Measurements from ENCODE around the gene ZBTB9.

The ZBTB9 gene

GRCh38 chr6:33433001-33433543 lies 21.3 kb upstream of the ZBTB9 start:
- no peak for DNase-seq

DNA sequence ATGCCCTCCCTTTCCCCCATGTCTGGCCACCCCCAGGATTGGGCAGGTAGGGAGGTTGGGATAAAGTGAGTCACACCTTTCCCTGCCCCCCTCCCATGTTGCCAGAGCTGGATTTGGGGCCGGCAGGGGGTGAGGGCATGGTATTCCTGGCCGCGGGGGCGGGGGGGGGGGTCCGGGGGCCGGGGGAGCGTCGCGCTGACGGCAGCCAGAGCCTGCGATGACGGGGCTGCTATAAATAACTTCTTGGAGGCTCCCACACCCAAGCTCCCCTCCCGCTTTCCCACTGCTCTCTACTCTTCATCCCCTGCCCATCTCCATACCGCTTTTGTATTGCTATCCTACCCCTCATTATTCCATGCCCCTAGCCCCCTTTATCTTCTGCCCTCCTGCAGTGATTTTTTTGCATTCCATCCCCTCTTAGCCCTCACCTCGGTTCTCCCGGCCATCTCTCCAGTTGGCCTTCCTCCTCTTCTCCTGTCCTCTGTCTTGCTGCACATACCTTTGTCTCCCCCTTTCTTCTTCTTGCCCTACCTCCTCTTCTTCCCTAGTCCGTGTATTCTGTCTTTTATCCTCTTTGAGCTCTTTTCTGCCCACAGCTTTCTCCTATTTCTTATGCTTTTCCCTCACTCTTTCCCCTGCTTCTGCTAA lies 20.7 kb upstream of the ZBTB9 start:
- DNase-seq: no peak

DNA sequence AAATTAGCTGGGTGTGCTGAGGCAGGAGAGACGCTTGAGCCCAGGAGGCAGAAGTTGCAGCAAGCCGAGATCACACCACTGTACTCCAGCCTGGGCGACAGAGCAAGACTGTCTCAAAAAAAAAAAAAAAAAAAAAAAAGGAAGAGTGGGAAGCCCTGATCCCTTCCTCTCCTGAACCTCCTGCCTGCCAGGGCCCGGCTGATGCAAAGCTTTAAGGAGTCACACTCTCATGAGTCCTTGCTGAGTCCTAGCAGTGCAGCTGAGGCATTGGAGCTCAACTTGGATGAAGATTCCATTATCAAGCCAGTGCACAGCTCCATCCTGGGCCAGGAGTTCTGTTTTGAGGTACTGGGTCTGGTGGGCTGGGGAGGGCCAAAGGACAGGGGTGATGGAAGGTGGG lies 19.4 kb upstream of the ZBTB9 start:
- DNase-seq: no peak

DNA sequence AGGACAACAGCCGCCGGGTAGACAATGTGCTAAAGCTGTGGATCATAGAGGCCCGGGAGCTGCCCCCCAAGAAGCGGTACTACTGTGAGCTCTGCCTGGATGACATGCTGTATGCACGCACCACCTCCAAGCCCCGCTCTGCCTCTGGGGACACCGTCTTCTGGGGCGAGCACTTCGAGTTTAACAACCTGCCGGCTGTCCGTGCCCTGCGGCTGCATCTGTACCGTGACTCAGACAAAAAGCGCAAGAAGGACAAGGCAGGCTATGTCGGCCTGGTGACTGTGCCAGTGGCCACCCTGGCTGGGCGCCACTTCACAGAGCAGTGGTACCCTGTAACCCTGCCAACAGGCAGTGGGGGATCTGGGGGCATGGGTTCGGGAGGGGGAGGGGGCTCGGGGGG lies 16.7 kb upstream of the ZBTB9 start:
- no peak for DNase-seq

DNA sequence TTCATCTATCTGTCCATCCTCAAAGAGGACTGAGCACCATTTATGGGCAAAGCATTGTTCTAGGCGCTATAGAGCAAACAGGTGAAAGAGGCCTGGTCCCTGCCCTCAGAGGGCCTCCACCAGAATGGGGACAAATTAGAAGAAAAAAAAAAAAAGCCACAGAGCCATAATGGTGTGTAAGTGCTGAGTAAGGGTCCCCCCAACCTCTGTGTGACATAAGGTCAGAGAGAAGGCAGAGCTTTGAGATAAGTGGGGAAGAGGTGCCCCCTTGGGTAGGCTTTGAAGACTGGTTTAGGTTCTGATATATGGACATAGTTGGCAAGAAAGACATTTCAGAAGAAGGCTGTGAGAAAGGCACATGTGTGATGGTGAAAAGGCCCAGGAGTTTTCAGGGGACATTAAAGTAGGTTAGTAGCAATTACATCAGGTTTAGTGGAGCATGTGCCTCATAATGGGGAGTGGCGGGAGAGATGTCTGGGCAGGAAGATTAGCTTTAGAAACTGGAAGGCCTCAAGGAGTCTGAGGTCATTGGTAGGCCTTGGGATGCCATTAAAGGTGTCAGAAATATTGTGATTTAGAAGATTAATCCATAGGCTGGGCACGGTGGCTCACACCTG lies 15.3 kb upstream of the ZBTB9 start:
- DNase-seq: no peak

GRCh38 chr6:33439956-33440648 lies 14.3 kb upstream of the ZBTB9 start:
- DNase-seq: no peak

DNA sequence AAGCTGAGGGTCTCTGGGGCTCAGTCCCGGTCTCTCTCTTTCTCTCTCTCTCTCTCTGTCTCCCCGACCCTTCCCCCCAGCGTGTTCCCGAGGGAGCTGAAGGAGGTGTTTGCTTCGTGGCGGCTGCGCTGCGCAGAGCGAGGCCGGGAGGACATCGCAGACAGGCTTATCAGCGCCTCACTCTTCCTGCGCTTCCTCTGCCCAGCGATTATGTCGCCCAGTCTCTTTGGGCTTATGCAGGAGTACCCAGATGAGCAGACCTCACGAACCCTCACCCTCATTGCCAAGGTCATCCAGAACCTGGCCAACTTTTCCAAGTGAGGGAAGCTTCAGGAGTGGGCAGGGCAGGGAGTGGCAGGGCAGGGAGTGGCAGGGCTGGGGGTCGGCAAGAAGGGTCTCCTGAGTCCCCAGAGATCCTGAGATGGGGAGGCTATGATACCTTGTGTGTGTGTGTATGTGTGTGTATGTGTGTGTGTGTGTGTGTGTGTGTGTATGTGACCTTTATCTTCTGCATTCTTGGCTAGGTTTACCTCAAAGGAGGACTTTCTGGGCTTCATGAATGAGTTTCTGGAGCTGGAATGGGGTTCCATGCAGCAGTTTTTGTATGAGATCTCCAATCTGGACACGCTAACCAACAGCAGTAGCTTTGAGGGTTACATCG lies 13.6 kb upstream of the ZBTB9 start:
- DNase-seq: no peak

DNA sequence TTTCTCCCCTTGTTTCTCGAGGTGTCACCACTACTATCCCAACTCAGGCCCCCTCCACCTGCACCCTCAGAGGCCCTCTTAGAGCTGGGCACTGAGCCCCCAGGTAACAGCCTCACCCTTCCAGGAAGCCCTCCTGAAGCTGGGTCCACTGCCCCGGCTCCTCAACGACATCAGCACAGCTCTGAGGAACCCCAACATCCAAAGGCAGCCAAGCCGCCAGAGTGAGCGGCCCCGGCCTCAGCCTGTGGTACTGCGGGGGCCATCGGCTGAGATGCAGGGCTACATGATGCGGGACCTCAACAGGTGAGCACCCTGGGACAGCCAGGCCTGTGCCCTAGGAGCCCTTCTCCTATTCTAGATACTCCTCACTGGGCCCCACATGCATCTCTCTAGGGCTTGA lies 12.9 kb upstream of the ZBTB9 start:
- no peak for DNase-seq

DNA sequence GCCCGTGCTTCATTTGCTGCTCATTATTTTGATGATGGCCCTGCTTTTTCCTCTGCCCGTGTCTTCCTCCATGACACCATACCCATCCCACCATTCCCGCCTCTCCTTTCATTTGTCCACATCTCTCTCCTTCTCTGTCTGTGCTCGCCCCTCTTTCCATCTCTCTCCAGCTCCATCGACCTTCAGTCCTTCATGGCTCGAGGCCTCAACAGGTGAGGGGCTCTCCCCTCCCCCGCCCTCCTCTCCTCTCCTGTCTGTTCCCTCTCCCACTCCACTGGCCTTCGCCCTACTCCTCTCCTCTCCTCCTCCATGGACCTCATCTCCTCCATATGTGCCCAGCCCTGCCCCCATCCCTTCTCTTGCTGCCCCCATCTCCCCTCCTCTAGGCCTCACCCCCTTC lies 12.1 kb upstream of the ZBTB9 start:
- DNase-seq: no peak

DNA sequence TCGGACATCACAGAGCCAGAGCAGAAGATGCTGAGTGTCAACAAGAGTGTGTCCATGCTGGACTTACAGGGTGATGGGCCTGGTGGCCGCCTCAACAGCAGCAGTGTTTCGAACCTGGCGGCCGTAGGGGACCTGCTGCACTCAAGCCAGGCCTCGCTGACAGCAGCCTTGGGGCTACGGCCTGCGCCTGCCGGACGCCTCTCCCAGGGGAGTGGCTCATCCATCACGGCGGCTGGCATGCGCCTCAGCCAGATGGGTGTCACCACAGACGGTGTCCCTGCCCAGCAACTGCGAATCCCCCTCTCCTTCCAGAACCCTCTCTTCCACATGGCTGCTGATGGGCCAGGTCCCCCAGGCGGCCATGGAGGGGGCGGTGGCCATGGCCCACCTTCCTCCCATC lies 11.4 kb upstream of the ZBTB9 start:
- no peak for DNase-seq

DNA sequence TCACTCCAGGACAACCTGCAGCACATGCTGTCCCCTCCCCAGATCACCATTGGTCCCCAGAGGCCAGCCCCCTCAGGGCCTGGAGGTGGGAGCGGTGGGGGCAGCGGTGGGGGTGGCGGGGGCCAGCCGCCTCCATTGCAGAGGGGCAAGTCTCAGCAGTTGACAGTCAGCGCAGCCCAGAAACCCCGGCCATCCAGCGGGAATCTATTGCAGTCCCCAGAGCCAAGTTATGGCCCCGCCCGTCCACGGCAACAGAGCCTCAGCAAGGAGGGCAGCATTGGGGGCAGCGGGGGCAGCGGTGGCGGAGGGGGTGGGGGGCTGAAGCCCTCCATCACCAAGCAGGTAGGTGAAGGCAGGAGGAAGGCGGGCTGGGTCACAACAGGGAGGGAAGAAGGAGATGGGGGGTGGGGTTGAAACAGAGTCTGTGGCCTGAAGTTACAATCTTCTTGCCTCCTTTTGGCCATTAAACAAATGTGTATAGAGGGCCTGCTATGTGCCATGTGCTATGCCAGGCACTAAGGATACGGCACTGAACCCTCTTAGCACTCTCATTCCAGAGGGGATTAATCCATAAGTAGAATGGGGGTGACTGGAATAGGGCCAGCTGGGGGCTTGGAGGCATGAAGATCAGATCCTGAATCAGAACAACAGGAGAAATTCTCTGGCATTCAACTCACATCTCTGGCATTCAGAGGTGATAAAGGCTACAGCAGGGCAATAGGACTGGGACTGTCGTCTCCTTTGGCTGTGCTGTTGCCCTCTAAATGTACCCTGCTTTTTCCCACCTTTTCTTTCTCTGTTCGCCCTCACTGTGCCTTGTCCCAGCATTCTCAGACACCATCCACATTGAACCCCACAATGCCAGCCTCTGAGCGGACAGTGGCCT lies 10.5 kb upstream of the ZBTB9 start:
- DNase-seq: no peak

GRCh38 chr6:33445119-33445603 lies 9.2 kb upstream of the ZBTB9 start:
- no peak for DNase-seq

GRCh38 chr6:33446356-33446755 lies 8.0 kb upstream of the ZBTB9 start:
- DNase-seq: no peak

- DNase-seq: no peak
Measured at GRCh38 chr6:33450434-33450833, 3.9 kb upstream of the ZBTB9 start.

DNA sequence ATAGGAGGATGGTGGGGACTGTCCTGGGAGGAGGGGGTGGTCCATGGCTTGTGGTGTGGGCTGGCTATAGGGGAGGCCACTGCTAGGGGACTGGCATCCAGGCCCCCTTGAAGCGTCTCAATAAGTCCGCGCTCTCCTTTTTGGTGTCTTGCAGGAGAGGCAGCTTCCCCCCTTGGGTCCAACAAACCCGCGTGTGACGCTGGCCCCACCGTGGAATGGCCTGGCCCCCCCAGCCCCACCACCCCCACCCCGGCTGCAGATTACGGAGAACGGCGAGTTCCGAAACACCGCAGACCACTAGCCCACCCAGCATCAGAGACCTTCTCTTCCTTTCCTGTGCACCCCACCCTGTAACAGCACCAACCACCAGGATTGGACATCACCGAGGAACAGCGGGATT lies 2.8 kb upstream of the ZBTB9 start:
- DNase-seq: no peak

DNA sequence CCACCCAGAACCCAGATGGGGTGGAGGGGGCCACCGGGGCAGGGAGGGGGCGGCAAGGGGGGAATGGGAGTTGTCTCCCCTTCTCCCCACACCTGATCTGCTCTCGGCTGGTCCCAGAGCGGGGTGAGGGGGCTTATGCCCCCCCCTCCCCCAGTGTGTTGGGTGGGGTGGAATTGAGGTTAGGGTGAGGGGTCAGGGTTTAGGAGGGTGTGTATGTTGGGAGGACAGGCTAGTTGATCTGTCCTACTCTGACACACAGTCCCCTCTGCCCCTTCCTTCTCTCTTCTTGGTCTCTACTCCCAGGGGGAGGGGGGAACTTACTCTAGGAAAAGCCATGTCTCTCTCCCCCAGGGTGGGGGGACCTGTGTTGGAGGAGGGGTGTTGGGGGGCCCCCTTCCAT lies 1.9 kb upstream of the ZBTB9 start:
- DNase-seq: no peak

DNA sequence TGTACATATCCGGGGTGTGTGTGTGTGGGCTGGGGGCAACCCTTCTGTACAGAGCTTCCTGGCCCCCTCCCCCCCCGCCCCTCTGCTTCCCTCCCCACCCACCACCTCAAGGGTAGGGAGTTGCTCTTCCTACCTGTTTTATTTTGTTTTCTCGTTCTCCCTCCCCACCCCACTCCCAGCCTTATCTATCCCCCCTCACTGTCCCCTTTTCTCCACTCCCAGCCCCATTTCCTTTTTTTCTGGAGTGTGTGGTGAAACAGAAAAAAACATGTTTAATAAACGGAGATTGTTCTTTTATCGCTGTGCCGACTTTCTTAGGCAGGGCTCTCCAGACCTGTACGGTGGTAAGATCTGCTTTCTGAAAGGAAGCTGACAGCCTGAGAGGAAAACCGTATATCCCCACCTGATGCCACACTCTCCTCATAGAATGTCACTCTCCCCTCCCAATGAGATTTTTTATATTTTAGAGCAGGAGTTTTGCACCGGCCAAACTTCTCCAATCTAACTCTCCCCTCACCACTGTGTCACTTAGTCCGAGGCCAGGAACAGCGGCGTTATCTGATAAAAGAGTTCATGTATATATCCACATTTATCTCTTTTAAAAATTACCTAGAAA lies 875 bp upstream of the ZBTB9 start:
- DNase-seq: no peak

DNA sequence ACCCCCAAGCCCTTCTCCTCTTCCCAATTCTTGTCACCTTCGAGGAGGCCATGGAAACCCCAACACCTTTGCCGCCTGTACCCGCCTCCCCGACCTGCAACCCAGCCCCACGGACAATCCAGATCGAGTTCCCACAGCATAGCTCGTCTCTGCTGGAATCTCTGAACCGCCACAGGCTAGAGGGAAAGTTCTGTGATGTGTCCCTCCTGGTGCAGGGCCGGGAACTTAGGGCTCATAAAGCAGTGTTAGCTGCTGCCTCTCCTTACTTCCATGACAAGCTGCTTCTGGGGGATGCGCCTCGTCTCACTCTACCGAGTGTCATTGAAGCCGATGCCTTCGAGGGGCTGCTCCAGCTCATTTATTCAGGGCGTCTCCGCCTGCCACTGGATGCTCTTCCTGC lies 675 bp downstream of the ZBTB9 start:
- DNase-seq: no peak

DNA sequence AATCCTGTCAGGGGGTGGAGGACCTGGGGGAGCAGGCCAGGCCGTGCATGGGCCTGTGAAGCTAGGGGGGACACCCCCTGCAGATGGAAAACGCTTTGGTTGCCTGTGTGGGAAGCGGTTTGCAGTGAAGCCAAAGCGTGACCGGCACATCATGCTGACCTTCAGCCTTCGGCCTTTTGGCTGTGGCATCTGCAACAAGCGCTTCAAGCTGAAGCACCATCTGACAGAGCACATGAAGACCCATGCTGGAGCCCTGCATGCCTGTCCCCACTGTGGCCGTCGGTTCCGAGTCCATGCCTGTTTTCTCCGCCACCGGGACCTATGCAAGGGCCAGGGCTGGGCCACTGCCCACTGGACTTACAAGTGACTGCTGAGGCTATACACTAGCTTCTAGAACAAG lies 1.8 kb downstream of the ZBTB9 start:
- DNase-seq: no peak

DNA sequence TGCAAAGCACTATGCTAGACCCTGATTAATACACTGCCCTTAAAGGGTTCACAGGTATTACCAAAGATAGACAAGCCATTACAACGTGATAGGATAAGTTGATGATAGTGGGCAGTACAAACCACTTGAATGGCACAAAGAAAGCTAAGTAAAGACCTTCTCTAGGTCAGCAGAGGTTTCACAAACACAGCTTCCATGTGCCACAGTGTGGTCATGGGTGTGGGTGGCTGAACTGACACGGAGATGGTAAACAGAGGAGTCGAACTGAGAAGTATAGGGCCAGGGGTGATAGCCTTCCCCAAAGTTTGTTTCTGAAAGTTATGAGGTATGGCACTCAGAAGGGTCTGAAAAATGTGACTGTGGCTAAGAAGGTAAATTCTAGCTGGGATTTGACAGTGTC lies 4.3 kb downstream of the ZBTB9 start:
- no peak for DNase-seq

- DNase-seq: no peak
Measured at GRCh38 chr6:33459226-33459625, 4.8 kb downstream of the ZBTB9 start.

All from activated gamma-delta T cell (primary cell).